GM23248 (cell line): ENCODE measurements around the gene TBXAS1.

Experiments
- EZH2 ChIP-seq: fragments of 200-600 bp; sonication (generic); IDR thresholded peaks from 2 replicates; pipeline ENCODE4 v1.6.1; 2018; ENCODE audit warnings: antibody characterized with exemption, mild to moderate bottlenecking; ENCODE audit not compliant: insufficient read depth, poor library complexity, severe bottlenecking
- EZH2phosphoT487 ChIP-seq: fragments of 200-600 bp; sonication (generic); IDR thresholded peaks from 2 replicates; pipeline ENCODE4 v1.6.1; 2018; ENCODE audit warnings: antibody characterized with exemption, moderate library complexity, mild to moderate bottlenecking, low read depth; ENCODE audit not compliant: insufficient read depth

DNA sequence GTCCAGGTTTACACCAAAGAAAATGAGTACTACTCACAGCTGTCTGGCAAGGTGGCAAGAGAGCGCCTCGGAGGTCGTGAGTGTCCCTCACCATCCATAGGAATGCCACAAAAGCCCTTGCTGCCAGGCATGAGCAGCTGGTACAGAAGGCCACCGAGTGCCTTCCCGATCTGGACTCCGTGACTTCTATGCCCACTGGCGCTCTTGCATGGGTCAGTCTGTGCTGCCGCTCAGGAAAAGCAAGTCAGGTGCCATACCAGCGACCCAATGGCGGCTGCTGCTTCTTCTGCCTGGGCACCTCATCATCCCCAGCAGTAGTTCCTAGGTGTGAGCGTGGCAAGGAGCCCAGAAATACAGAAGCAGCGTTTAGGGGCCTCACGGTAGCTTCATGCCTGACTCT is 11.7 kb downstream of the TBXAS1 start:
- TF ChIP-seq EZH2 (no peak), EZH2phosphoT487 (no peak)
